ENCODE data around the gene GRIN2A.

DNA sequence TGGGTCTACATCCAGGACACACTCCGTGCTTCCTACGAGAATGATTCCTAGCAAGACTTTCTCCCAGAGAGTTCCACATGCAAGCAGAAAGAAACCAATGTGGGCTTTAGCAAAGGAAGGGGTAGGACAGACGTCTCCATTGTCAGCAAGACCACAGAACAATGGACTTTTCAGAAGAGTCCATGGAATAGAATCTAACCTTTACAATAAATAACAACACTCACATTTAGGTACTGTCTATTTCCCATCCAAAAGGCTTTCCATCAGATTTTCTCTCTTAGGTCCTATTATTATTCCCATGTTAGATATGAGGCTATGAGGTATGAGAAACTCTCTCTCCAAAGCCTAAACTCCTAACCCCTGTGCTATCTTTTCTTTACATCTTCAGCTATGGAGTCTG is 360.9 kb downstream of the GRIN2A start:
- TF ChIP-seq CTCF (IDR thresholded peaks at IDR 0.05) (no peak), EZH2 (IDR thresholded peaks at IDR 0.05; ENCODE audit: borderline replicate concordance, insufficient read depth, low read depth, low read length, poor library complexity, severe bottlenecking) (no peak)
